ENCODE measurements around the gene DCTD. TPM values are rescaled to one million over a fixed set of nuclear protein-coding genes. Genes with fewer than 3 reads are reported as not detected.
A peak's percentile ranks its signal among the peaks of the same experiment; 100 is the strongest.

The DCTD gene
- total and polyA plus RNA-seq, 2 of the 13 experiments (the other 11 are each of a cell fraction or from before 2014, with no cell fraction given), result 85.1 to 95.3 TPM

DNA sequence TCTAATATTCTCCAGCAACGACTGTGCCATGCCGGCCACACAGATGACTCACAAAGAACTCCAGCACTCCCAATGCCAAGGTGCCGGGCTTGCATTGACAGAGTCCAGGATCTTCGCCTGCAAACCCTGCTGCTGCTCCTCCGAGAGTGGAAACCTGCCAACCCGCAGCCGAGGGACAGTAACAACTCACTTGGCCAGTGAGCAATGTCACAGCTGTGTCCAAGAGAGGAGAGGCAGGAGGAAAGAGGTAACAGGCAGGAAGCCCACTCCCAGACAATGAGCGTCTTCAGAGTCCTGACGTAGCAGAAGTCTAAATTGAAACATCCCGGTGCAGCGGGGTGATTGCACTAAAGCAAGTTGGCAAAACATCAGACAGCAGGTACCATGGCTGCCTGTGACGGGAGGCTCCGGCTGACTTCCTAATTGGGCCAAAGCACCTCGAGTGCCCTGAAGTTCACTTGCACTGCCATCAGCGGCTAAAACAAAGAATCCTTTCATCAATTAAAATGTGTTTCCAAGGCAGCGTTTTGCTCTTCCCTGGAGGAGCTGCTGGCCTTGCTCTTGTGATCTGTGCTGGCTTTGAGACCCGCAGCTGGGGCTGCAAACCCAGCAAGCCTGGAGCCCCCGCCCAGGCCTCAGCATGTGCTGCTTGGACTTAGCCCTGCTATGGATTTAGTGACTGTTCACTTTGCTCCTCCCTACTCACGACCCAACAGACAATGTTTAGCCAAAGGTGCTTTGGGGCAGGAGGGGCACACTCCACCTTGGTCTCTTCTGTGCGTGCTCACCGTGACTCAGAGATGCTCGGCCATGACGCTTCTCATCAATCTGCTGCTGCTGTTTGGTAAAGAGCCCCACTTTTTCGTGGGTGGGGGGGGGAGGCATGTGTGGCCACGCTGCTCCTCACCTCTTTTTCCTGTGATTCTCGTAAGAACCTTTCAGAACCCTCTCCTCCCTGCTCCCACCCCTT lies 36.5 kb downstream of the DCTD start (continued):
- TF ChIP-seq SOX6 (IDR thresholded peaks at IDR 0.05), result no peak
- peak; percentile 88 for TF ChIP-seq SOX6 (CRISPR knock-in tag; IDR thresholded peaks at IDR 0.05)
- TF ChIP-seq ZNF121 (CRISPR knock-in tag; IDR thresholded peaks at IDR 0.05), result peak; percentile 30; the same call in 1 of the 2 replicates
- peak; percentile 77; the same call in 1 of the 2 replicates for TF ChIP-seq ZNF747 (CRISPR knock-in tag; IDR thresholded peaks at IDR 0.05; ENCODE audit: borderline replicate concordance)
- TF ChIP-seq ARNTL (CRISPR knock-in tag; IDR thresholded peaks at IDR 0.05), result peak; percentile 89
- peak; percentile 41; the same call in 1 of the 2 replicates for TF ChIP-seq ZNF205 (CRISPR knock-in tag; IDR thresholded peaks at IDR 0.05)
- peak; percentile 83 for TF ChIP-seq ZNF263 (CRISPR knock-in tag; IDR thresholded peaks at IDR 0.05)
- no peak for TF ChIP-seq ZNF34 (CRISPR knock-in tag; IDR thresholded peaks at IDR 0.05; ENCODE audit: borderline replicate concordance)
- TF ChIP-seq, protein P1, sequence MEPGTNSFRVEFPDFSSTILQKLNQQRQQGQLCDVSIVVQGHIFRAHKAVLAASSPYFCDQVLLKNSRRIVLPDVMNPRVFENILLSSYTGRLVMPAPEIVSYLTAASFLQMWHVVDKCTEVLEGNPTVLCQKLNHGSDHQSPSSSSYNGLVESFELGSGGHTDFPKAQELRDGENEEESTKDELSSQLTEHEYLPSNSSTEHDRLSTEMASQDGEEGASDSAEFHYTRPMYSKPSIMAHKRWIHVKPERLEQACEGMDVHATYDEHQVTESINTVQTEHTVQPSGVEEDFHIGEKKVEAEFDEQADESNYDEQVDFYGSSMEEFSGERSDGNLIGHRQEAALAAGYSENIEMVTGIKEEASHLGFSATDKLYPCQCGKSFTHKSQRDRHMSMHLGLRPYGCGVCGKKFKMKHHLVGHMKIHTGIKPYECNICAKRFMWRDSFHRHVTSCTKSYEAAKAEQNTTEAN (CRISPR knock-in tag; conservative IDR thresholded peaks at IDR 0.05), result 0 out of 2 replicates have a peak, but pooled peaks have one; percentile 46
- 0 out of 2 replicates have a peak, but pooled peaks have one; percentile 50 for TF ChIP-seq ZNF17 (CRISPR knock-in tag; IDR thresholded peaks at IDR 0.05)
- no peak; the same call in none of the 2 replicates for TF ChIP-seq RXRA (CRISPR knock-in tag; IDR thresholded peaks at IDR 0.05)
- peak; percentile 74; the same call in 1 of the 2 replicates for TF ChIP-seq ZNF350 (CRISPR knock-in tag; IDR thresholded peaks at IDR 0.05; ENCODE audit: borderline replicate concordance, low read depth)
- TF ChIP-seq, protein P2, sequence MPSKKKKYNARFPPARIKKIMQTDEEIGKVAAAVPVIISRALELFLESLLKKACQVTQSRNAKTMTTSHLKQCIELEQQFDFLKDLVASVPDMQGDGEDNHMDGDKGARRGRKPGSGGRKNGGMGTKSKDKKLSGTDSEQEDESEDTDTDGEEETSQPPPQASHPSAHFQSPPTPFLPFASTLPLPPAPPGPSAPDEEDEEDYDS (CRISPR knock-in tag; IDR thresholded peaks at IDR 0.05), result peak; percentile 58; the same call in 1 of the 2 replicates
- peak; percentile 33; the same call in 1 of the 2 replicates for TF ChIP-seq GABPB1 (CRISPR knock-in tag; IDR thresholded peaks at IDR 0.05)
- TF ChIP-seq, protein P3, sequence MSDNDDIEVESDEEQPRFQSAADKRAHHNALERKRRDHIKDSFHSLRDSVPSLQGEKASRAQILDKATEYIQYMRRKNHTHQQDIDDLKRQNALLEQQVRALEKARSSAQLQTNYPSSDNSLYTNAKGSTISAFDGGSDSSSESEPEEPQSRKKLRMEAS (IDR thresholded peaks at IDR 0.05), result peak; percentile 99
- TF ChIP-seq ZNF253 (CRISPR knock-in tag; IDR thresholded peaks at IDR 0.05; ENCODE audit: borderline replicate concordance), result 0 out of 2 replicates have a peak, but pooled peaks have one; percentile 41
- TF ChIP-seq PPARG (CRISPR knock-in tag; conservative IDR thresholded peaks at IDR 0.05), result peak; percentile 36; the same call in 1 of the 2 replicates
- TF ChIP-seq, protein P4, sequence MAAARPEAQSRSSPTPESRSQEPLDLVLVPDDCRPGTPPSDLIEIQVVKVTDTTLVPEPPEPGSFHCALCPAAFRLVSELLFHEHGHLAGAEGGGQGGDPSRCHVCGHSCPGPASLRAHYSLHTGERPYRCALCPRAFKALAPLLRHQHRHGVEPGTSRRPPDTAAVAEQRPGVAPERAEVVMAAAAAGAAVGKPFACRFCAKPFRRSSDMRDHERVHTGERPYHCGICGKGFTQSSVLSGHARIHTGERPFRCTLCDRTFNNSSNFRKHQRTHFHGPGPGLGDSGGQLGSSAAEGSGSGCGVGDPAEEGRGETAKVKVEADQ (CRISPR knock-in tag; IDR thresholded peaks at IDR 0.05; ENCODE audit: borderline replicate concordance), result 0 out of 2 replicates have a peak, but pooled peaks have one; percentile 77
- peak; percentile 65; the same call in 1 of the 2 replicates for TF ChIP-seq ZNF761 (CRISPR knock-in tag; conservative IDR thresholded peaks at IDR 0.05)
- TF ChIP-seq, protein P5, sequence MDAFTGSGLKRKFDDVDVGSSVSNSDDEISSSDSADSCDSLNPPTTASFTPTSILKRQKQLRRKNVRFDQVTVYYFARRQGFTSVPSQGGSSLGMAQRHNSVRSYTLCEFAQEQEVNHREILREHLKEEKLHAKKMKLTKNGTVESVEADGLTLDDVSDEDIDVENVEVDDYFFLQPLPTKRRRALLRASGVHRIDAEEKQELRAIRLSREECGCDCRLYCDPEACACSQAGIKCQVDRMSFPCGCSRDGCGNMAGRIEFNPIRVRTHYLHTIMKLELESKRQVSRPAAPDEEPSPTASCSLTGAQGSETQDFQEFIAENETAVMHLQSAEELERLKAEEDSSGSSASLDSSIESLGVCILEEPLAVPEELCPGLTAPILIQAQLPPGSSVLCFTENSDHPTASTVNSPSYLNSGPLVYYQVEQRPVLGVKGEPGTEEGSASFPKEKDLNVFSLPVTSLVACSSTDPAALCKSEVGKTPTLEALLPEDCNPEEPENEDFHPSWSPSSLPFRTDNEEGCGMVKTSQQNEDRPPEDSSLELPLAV (CRISPR knock-in tag; conservative IDR thresholded peaks at IDR 0.05; ENCODE audit: low read depth), result no peak
- TF ChIP-seq TGIF2 (CRISPR knock-in tag; IDR thresholded peaks at IDR 0.05), result peak; percentile 41; the same call in 1 of the 2 replicates
- TF ChIP-seq NFIC (IDR thresholded peaks at IDR 0.05; ENCODE audit: low read length), result 0 out of 2 replicates have a peak, but pooled peaks have one; percentile 15
- 0 out of 2 replicates have a peak, but pooled peaks have one; percentile 59 for TF ChIP-seq IRX3 (CRISPR knock-in tag; IDR thresholded peaks at IDR 0.05; ENCODE audit: borderline replicate concordance, low read depth)
- TF ChIP-seq ZNF773 (CRISPR knock-in tag; IDR thresholded peaks at IDR 0.05; ENCODE audit: borderline replicate concordance), result no peak
- no peak for TF ChIP-seq ZNF652 (CRISPR knock-in tag; IDR thresholded peaks at IDR 0.05; ENCODE audit: borderline replicate concordance, low read depth)
- no peak for TF ChIP-seq ZNF354B (CRISPR knock-in tag; IDR thresholded peaks at IDR 0.05)

All from HepG2 (cell line).